COLO668 (cell line): ENCODE measurements around the gene TBC1D22B.
"Not testable (repeated sequence)": the region's sequence is repeated elsewhere in the genome, so short reads cannot be mapped to it uniquely, and the experiment has no call there.

Experiments used
- DNase-seq: peaks from one replicate; lab custom pipeline; 2025; ENCODE audit not compliant: unreplicated experiment; lab: John Stamatoyannopoulos, UW

TBC1D22B gene

DNA sequence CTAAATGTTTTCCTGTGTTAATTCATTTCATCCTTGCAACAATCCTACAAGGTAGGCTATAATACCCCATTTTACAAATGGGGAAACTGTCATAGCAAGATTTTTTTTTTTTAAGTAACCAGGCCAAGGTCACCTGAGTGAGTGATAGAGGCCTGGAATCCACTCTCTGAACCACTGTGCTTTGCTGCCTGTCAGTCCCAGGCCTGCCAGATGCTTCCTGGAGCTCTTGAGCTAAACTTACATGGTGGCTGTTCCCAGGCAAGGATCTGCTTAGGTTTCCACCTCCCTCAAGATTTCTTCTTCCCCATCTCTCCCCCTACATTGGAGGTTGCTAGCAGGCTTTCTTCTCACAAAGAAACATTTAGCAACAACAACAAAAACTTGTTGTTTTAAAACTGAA is 63.5 kb downstream of the TBC1D22B start:
- no peak for DNase-seq

DNA sequence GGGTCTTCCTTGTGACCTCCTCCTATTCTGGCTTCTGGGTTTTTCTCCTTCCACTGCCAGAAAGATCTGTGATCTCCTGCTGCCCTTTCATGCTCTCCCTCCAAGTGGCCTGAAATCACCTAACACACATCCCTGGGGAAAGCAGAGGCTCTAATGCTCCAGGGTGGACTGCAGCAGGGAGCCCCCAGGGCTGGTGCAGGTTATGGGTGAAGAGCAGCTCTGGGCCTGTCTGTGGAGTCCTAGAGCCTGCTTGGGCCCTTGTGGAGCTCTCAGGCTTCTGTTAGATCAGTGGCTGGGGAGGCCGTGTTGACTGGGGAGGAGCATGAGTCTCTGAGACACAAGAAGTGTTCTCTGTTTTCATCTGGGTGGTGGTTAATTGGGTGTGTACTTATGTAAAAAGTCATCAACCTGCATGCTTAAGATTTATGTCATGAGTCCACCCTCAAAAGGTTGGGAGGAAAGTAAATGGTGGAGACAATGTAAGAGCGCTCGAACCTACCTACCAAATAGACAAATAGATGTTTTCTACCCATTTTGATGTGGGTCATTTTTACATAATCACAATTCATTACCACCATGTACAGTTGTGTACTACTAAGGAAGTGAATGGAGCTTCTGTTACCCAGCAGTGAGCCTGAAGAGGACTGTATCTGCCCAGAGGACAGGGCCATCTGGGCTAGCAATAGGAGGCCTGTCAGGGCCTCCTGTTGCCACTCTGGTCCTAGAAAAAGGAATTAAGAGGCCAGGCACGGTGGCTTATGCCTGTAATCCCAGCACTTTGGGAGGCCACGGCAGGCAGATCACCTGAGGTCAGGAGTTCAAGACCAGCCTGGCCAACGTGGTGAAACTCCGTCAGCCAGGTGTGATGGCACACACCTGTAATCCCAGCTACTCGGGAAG is 64.2 kb downstream of the TBC1D22B start:
- no peak for DNase-seq

DNA sequence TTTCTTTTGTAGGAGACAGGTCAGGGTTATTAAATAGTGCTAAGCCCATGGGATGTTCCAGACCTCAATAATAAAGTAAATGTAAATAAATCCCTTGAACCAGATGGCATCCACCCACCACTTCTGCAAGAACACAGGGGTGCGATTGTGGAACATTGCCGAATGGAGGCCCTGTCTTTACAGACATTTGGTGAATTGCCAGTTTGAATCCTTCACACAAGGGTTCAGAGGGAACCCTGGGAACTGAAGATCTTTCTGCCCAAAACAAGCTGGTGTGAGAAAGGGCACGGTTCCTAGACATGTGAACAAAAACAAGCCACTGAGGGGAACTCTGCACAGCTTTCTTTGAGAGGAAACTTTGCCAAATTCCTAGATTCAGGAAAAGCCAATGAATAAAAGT is 66.0 kb downstream of the TBC1D22B start:
- no peak for DNase-seq

DNA sequence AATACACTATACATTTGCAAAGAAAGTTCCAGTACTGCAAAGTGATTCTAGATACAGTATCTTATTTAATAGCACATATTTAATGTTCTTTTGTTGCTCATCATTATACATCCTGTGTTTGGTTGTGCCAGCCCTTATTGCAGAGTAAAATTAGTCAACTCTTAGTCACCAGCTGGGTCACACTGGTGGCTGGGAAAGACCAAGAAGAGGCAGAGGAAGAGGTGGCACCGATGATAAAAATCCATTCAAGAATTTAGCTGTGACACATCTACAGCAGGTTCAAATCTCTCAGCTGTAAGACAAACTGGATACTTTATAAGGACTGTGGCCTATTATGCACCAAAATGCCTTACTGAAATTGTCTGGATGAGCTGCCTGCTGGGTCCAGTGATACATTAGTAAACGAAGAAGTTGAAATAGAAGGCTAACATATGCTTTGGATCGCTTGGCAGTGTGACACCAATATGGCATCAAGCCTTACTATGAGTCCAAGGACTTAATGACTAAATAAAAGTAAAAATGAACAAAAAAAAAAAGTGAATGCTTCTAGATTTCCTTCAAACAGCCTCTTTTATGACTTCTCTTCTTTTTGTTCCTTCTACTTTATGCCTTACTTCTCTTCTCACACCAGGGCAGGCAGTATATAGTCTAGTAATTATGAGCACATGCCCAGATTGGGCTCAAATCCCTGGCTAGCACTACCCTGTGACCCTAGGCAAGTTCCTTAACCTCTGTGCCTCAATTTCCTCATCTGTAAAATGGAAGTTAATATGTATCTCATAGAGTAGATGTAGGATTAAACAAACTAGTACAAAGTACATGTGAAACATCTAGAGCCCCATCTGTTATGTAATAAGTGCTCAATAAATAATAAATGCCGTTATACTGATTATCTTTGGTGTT is 66.8 kb downstream of the TBC1D22B start:
- no peak for DNase-seq

DNA sequence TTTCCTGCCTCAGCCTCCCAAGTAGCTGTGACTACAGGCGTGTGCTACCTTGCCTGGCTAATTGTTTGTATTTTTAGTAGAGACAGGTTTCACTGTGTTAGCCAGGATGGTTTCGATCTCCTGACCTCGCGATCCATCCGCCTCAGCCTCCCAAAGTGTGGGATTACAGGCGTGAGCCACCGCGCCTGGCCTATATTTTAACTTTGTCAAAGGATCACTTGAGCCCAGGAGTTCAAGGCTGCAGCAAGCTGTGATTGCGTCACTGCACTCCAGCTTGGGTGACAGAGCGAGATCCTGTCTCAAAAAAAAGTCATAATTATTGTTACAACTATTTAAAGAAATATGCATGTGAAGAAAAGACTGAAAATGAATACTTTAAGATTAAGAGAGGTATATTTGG is 72.8 kb downstream of the TBC1D22B start:
- DNase-seq = not testable (repeated sequence)

DNA sequence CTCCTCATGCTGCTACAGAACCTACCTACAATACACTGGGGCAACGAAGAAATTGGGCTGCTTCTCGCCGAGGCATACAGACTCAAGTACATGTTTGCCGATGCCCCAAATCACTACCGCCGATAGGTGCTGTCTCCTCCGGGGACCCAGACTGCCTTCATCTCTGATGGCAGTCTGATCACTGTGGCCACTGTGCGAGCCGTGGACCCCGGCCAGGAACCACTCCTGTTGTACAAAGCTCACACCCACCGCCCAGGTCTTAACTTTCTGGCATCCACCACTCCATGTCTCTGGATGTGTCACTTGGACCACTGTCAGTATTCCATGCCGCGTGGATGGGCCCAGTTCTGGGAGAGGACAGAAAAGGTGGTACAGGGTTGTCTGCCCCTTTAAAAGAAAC is 73.5 kb downstream of the TBC1D22B start:
- DNase-seq = no peak

DNA sequence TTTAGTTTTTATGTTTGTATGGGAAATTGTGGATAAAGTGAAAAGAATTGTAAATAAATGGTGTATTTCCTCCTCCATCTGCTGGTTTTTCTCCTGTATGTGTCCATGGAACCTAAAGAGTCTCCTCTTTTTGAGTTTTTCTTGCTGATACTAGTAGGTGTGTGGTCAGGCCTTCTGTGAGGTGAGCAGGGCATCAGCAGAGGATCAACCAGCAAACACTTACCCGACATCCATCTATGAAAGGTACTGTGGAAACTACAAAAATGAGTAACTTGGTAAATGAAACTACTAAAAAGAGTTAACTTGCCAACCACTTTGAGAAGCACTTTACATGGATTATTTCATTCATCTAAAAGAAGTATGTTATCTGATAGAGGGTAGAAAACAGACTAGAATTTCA is 75.3 kb downstream of the TBC1D22B start:
- DNase-seq = no peak

DNA sequence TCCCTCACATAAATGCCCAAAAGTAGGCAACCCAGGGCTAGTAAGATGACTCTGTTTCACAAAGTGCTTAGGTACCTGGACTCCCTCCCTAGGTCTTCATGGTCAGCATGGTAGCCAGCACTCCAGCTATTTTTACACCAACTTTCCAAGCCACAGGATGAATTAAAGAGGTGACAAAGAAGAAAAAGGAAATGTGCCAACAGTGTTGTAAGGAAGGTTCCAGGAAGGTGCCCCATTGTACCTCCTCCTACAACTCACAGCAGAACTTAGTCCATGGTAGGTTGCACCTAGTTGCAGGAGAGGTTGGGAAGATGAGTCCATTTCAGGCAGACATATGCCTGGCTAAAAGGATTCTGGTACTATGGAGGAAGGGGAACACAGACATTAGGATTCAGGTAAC is 76.5 kb downstream of the TBC1D22B start:
- DNase-seq = no peak

DNA sequence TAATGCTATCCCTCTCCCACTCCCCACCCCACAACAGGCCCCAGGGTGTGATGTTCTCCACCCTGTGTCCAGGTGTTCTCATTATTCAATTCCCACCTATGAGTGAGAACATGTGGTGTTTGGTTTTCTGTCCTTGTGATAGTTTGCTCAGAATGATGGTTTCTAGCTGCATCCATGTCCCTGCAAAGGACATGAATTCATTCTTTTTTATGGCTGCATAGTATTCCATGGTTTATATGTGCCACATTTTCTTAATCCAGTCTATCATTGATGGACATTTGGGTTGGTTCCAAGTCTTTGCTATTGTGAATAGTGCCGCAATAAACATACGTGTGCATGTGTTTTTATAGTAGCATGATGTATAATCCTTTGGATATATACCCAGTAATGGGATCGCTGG is 80.7 kb downstream of the TBC1D22B start:
- DNase-seq = not testable (repeated sequence)

DNA sequence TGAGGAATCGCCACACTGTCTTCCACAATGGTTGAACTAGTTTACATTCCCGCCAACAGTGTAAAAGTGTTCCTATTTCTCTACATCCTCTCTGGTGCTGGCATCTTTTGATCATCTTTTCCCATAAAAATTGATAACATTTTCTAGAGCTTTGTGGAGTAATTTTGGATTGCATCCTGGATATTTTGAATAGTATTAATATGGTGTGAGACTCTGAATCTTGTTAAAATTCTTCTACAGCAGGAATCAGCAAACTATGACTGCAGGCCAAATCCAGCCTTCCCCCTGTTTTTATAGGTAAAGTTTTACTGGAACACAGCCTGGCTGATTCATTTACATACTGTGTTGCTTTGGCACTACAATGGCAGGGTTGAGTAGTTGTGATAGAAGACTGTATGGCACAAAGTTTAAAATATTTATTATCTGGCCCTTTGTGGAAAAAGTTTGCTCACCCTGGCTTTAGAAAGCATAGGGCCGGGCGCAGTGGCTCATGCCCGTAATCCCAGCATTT is 81.2 kb downstream of the TBC1D22B start:
- no peak for DNase-seq

DNA sequence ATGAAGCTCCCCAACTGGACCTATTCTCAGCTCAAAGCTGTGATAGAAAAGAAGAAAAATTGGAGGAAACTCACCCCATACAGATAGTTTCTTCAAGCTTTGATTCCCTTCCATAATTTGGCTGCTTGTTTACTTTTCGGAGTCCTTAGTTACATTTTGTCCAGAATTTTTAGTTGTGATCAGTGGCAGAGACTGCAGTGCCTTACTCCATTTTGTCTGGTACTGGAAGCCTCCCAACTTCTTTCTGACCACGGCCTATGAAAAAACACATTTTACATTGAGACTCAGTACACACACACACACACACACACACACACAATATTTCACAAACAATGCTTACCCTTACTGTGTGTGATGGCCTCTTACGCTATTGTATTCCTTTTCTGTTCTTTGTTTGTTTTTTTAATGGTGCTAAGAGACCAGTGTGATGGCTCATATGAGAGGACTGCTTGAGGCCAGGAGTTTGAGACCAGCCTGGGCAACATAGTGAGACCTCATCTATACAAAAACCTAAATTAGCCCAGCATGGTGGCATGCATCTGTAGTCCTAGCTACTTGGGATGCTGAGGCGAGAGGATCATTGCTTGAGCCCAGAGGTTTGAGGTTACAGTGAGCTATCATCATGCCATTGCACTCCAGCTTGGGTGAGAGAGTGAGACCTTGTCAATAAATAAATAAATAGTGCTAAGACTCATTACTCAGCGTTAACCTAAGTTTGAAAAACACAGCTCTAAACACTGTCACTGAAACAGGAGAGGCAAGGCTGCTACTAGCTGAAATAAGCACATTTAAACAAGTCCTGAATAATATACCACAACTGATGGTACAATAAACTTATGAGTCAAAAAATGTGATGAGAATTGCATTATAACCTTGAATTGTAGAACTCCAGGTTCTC is 82.4 kb downstream of the TBC1D22B start:
- DNase-seq = no peak

DNA sequence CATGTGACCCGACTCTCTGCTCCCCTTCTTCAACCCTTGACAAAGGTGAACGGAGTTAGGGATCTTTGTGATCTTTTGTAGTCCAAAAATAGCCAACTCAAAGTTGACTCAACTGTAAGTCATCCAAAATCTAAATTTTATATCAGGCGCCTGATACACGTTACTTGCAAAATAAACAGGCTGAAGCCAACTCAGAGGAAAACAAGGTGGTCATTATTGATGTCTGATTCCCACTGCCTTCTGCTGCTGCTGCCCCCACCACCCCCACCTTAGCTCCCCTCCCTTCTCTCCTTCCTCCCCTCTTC is 83.0 kb downstream of the TBC1D22B start:
- DNase-seq = no peak

DNA sequence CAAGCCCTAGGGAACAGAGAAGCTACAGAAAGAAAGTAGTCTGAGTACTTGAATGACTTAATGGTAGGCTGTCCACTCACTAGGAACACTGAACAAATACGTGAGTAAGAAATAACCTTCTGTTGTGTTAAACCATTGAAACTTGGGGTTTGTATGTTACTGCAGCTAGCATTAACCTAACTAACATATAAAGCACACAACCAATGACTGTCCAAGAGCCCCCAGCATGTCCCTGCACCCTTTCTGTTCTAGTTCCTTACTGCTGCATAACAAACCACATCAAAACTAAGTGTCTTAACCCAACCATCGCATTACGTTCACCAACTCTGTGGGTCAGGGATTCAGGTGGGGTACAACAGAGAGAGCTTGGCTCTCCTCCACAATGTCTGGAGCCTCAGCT is 85.7 kb downstream of the TBC1D22B start:
- no peak for DNase-seq

DNA sequence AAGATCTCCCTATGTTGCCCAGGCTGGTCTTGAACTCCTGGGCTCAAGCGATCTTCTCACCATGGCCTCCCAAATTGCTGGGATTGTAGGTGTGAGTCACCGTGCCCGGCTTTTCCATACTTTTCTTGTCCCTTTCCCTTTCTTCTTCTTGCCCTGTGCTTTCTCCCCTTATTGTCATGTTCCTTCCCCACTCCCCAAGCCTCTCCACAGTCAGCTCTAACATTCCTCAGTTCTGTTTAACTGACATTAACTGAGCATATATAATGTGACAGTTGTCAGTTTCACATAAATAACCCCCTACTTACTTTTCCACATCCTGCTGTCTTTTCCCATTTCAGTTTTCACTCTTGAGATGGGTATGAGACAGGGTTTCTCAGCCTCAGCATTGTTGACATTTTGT is 86.7 kb downstream of the TBC1D22B start:
- DNase-seq = no peak

DNA sequence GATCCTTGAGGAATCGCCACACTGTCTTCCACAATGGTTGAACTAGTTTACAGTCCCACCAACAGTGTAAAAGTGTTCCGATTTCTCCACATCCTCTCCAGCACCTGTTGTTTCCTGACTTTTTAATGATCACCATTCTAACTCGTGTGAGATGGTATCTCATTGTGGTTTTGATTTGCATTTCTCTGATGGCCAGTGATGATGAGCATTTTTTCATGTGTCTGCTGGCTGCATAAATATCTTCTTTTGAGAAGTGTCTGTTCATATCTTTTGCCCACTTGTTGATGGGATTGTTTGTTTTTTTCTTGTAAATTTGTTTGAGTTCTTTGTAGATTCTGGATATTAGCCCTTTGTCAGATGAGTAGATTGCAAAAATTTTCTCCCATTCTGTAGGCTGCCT is 88.2 kb downstream of the TBC1D22B start:
- not testable (repeated sequence) for DNase-seq

DNA sequence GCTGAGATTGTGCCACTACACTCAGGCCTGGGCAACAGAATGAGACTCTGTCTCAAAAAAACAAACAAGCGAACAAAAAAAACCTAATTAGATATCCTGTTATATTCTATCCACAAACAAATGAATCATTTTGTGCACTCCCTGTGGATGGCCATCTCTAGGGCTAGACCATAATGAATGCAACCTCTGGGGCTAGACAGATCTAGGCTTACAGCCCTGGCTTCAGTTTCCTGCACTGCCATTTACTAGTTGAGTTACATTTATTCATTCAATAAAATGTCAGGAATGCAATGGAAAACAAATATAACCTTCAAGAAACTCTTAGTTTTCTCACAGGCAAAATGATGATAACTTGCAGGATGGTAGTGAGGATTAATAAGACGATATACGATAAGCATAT is 89.6 kb downstream of the TBC1D22B start:
- DNase-seq = no peak

DNA sequence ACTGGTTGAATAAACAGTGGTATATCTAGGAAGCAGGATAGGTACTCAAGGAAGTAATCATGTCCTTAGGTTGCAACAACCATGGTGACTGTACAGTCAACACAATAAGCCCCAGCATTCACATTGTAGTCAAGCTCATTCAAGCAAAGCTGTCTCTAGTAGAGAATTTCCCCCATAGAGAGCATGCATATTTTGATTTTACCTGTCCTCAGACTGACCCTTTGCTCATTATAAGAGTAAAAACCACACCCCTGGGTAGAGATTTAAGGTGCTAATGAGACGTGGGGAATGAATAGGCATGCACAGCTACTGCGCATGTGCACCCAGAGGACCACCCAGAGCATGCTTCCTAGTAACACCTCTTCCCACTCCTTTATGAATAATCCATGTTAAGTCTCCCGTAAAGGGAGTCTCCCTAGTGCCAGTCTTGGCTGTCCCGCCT is 90.1 kb downstream of the TBC1D22B start:
- DNase-seq = no peak

DNA sequence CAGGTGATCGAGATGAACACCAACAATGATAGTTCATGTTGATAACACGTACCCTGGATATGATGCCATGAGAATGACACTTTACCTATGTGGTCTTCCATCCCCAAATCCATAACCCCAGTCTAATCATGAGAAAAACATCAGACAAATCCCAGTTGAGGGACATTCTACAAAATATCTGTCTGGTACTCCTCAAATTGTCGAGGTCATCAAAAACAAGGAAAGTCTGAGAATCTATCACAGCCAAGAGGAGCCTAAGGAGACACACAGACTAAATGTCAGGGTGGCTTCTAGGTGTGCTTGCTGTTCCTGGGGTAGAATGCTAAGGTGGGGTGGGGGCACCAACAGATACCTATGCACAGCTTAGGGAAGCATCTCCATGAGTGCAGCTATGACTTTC is 93.5 kb downstream of the TBC1D22B start:
- DNase-seq = no peak

DNA sequence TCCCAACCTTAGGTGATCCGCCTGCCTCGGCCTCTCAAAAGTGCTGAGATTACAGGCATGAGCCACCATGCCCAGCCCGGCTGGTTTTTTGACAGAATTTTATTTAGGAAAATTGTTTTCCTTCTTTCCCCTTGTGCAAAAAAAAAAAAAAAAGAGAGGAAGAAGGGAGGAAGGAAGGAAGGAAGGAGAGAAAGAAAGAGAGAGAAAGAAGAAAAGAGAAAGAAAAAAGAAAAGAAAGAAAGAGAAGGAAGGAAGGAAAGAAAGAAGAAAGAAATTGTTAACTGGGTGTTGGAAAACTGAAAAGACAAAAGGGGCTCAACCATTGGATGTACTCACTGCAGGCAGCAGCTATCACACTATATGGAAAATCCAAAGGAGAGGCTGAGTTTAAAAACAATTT is 94.8 kb downstream of the TBC1D22B start:
- no peak for DNase-seq

DNA sequence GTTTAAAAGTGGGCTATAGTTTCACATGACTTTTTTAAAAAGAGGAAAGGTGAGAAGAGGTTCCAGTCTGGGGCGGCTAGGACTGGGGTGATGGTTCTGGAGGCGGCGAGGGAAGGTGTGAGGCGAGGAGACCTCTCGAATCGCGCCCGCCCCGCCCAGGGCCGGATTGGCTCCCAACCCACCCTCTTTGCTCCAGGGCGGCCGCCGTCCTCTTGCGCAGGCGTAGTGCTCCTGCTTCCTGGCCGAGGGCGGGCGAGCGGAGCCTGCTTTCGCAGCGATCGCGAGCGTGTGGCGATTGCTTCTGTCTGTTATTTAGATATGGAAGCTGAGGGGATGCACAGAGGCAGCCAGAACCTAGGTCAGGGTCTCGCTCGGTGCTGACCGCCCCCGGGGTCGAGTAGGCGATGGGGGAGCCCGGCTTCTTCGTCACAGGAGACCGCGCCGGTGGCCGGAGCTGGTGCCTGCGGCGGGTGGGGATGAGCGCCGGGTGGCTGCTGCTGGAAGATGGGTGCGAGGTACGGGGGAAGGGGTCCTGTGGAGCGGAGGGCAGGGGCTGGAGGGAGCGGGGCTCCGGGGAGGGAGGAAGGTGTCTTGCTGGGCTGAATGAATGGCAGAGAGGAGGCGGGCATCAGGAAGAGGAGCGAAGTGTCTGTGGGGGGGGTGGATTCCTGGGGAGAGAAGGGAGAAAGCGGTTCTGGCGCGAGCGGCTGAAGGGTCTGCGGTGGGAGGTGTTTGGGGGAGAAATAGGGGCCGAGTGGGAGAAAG is 96.4 kb downstream of the TBC1D22B start, which contains the start of gene RNF8:
TSS of gene RNF8 (plus strand) at position 223 of the 765 bp plus-strand sequence. CDS start at position 405, 182 bp downstream.
- peak; percentile 87 for DNase-seq
